Measurements from ENCODE around the gene MYO9B. TPM values are rescaled to one million over a fixed set of nuclear protein-coding genes. Genes with fewer than 3 reads are reported as not detected.

Gene MYO9B
- total and polyA plus RNA-seq, 9 of the 15 experiments (the other 6 are each of a cell fraction or from before 2014, with no cell fraction given): 2.4 to 77.6 (median 23.0) TPM

GRCh38 chr19:17194608-17195007 is 119.0 kb downstream of the MYO9B start:
- BruUV-seq (replicated peaks): no TSS peak
- ChIA-PET POLR2A (no interaction called here), CTCF (ENCODE audit: low intra/inter-chr PET ratio) (no interaction called here)
- no peak overlapping the region for H3K9ac ChIP-seq (ENCODE audit: insufficient read depth in 1 of 2, low read depth in 2 of 2, low read length in 2 of 2)
- intact Hi-C loops (cut with micrococcal nuclease): no loop called here
- no peak for DNase-seq (ENCODE audit: extremely low read depth in 1 of 4, low spot score in 3 of 4)
- no peaks in the 10 kb centered on the region for H4K20me1 ChIP-seq (replicated peaks; ENCODE audit: control insufficient read depth, insufficient read depth, low read length)
- no peak overlapping the region for H3K4me3 ChIP-seq
- H3K4me1 ChIP-seq (replicated peaks in 1 of 2; ENCODE audit: control insufficient read depth in 2 of 2, insufficient read depth in 2 of 2, low read length in 2 of 2): no peaks in the 10 kb centered on the region
- H3K27me3 ChIP-seq (ENCODE audit: control insufficient read depth in 2 of 2, insufficient read depth in 2 of 2, low read length in 2 of 2): no peaks in the 10 kb centered on the region
- 99% methylated on average over 8 of the region's 16 CpGs for WGBS (ENCODE audit: insufficient coverage, low coverage, missing lambda C conversion rate)
- H2AFZ ChIP-seq (ENCODE audit: low read depth, low read length): no peak overlapping the region
- no peaks in the 10 kb centered on the region for H3K9me3 ChIP-seq (replicated peaks; ENCODE audit: control insufficient read depth, insufficient read depth, low read depth, low read length)
- ATAC-seq: no peak
- H3K36me3 ChIP-seq (ENCODE audit: control insufficient read depth, insufficient read depth, low read length): peaks cover 54% of the 10 kb centered on the region; the same call in 2 of the 3 replicates
- no peaks in the 10 kb centered on the region for H3K9me1 ChIP-seq (ENCODE audit: control insufficient read depth, insufficient read depth, low read length)
- H3K4me2 ChIP-seq (ENCODE audit: insufficient read depth, low read length): no peak overlapping the region
- in situ Hi-C loops (cut with MboI): no loop called here
- no peak overlapping the region for H3K27ac ChIP-seq (ENCODE audit: extremely low read depth, low read depth, low read length)
- FAIRE-seq: no peak
- TF ChIP-seq ZSCAN29 (IDR thresholded peaks at IDR 0.05) (no peak), E2F8 (IDR thresholded peaks at IDR 0.05; ENCODE audit: low read depth, partially characterized antibody) (no peak), IFI16 (CRISPR knock-in tag; IDR thresholded peaks at IDR 0.05) (no peak), HES1 (IDR thresholded peaks at IDR 0.05; ENCODE audit: low read depth) (no peak), TRIM24 (IDR thresholded peaks at IDR 0.05) (no peak), CREB1 (IDR thresholded peaks at IDR 0.05) (no peak), CREB1 (CRISPR knock-in tag; IDR thresholded peaks at IDR 0.05) (no peak), YY1 (IDR thresholded peaks at IDR 0.05; ENCODE audit: borderline replicate concordance in 1 of 3, control insufficient read depth in 1 of 3, extremely low read depth in 1 of 3, insufficient read depth in 3 of 3, insufficient read length in 1 of 3, insufficient replicate concordance in 2 of 3, low read depth in 1 of 3, low read length in 2 of 3) (no peak), ZNF174 (CRISPR knock-in tag; IDR thresholded peaks at IDR 0.05) (no peak), MAFG (tag; conservative IDR thresholded peaks at IDR 0.05) (no peak), MYNN (IDR thresholded peaks at IDR 0.05) (no peak), MYNN (CRISPR knock-in tag; IDR thresholded peaks at IDR 0.05) (no peak), ZBTB43 (CRISPR knock-in tag; IDR thresholded peaks at IDR 0.05) (no peak), CC2D1A (IDR thresholded peaks at IDR 0.05) (no peak), NFATC3 (IDR thresholded peaks at IDR 0.05) (no peak)
- no peaks in the 10 kb centered on the region for H3K79me2 ChIP-seq (ENCODE audit: control insufficient read depth, insufficient read depth, low read length)
